Ramos (cell line): ENCODE results near the gene TAS2R39.

Experiments used
- in situ Hi-C: fragments of 300-500 bp; cut with MboI; formaldehyde crosslinking; loops from one replicate; pipeline ENCODE4 v1.14.3; 2022; ENCODE audit warnings: low sequenced_read_pairs; ENCODE audit not compliant: unreplicated experiment

Gene TAS2R39

DNA sequence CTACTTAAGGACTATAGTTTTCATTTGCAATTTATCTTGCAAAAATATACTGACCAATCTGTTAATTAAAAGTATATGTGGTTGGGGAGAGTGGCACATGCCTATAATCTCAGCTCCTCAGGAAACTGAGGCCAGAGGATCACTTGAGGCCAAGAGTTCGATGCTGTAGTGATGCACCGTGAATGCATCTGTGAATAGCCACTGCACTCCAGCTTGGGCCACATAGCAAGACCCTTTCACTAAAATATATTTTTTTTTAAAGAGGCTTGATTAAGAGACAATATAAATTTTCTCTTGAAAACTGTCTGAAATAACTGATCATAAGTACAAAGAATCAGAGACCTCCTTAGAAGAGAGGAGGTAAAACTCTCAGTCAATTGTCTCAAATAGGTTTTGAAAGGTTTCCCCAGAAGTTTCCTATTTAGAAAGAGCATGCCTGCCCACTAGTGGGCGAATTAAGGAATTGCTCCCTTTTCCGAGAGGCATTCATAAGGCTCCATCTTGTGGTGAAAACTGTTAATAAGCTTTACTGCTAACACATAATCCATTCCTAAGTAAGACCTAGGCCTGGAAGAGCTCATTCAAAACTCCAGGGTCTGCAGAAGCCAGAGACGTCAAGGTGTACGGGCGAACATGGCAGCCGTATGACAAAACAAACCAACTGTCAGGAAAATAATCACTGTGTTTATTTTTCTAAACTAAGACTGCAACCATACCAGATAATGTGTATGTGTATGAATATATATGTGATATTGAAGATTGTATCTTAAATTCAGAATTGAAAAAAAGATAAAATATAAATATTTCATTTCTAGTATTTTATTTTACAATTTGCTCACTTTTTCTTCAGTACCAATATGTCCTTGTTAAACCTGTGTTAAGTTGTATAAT lies 31.8 kb downstream of the TAS2R39 start:
- in situ Hi-C loops = loop anchor here (5.0 to 10.0 kb wide), 3 partner anchors 208 to 590 kb away; no protein-coding TSS in a partner anchor

DNA sequence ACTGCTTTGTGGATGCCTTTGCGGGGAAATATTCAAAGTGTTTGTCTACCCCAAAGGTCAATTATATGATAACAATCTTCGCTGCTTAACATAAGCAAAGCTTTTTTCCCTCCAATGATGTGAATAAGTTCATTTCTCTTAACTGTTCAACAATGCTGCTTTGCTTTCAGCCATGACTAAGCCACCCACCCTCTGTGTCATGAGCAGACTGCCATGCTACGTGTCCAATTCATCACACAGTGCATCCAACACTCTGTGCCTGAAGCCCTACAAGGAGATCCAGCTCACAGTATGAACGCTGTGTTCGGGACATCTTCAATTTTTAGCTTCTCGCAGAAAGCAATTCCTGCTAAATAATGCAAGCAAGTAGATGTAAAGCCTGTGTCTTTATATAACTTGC lies 32.9 kb downstream of the TAS2R39 start:
- in situ Hi-C loops = loop anchor here (10.0 kb wide), 2 partner anchors 341 to 591 kb away; no protein-coding TSS in a partner anchor

DNA sequence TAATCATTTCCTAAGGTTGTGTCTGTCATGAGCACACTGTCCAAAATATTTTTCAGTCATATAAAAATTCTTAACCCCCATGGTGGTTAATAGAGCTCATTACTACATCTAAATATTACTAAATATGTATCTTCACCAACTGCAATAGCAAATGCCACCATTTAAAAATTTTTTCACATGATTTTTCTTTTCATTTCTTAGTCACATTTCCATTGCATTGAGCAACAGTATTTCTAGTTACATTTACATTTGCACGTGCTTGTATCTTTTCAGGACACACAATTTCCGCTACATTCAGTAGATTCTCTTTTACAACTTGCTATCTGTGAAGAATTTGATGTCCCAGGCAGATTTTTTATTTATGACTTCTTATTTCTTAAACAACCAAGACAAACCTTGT lies 33.5 kb downstream of the TAS2R39 start:
- in situ Hi-C loops = loop anchor here (10.0 kb wide), 2 partner anchors 342 to 592 kb away; no protein-coding TSS in a partner anchor

DNA sequence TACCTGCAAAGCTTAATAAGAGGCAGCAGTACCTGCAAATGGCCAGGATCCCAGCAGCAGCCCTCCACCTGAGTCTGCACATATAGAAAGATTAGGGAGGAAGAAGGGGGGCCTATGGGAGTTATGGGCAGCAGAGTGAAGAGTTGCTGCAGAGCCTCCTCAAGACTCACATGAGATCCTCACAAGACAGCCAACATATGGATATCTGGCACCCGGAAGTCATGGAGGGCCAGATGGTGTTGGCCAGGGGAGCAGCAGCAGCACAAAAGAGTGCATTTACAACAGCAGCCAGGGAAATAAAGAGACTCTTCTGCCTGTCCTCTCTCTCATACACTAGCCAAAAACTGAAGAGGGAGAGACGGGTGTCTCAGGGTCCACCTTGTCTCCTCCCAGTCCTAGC lies 34.6 kb downstream of the TAS2R39 start:
- in situ Hi-C loops = loop anchor here (10.0 kb wide), 2 partner anchors 343 to 593 kb away; no protein-coding TSS in a partner anchor

DNA sequence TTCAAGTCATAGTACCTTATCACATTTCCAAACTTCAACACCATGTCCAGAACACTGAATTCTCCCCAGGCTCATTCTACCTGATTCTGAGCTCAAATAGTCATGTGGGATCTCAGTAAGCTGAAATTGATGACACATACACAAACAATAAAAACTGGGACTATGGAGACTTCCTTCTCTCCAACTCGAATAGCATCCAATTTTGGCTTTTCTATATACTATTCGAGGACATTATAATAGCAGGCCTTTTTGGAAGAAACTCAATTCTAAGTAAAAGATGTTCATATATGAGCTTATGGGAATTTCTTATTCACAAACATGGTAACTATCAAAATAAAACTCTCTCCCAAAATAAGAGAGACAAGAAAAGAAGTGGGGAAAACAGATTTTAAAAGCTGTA lies 38.1 kb downstream of the TAS2R39 start:
- in situ Hi-C loops = no loop called here

DNA sequence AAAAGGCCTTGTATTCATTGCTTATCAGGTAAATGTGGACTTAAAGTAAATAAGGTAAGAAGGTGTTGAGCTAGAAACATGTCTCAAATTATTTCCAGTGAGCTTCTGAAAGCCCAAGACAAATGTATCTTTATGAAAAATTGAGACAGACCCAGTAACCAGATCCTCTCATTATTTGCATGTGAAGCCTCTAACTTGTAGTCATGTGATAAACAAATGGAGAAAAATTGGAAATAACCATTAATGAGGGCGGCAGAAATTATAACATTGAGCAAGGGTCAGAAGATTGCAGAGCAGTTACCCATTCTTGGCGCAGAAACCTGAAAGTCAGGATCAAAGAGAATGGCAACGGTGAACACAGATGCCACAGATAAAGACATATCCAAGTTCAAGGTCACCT lies 38.5 kb downstream of the TAS2R39 start, which contains the start of gene TAS2R40:
Gene TAS2R40 (plus strand): TSS at position 301 of the 400 bp plus-strand sequence. CDS start 42 bp downstream, at position 343.
- in situ Hi-C loops = no loop called here

DNA sequence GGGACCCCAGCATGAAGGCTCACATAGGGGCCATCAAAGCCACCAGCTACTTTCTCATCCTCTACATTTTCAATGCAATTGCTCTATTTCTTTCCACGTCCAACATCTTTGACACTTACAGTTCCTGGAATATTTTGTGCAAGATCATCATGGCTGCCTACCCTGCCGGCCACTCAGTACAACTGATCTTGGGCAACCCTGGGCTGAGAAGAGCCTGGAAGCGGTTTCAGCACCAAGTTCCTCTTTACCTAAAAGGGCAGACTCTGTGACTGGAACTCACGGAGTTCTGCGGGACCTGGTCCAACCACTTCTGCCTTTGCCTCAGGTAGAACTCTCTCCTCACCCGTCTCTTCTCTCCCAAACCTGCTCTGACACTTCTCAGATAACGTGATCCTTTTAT lies 39.6 kb downstream of the TAS2R39 start:
- in situ Hi-C loops = no loop called here

DNA sequence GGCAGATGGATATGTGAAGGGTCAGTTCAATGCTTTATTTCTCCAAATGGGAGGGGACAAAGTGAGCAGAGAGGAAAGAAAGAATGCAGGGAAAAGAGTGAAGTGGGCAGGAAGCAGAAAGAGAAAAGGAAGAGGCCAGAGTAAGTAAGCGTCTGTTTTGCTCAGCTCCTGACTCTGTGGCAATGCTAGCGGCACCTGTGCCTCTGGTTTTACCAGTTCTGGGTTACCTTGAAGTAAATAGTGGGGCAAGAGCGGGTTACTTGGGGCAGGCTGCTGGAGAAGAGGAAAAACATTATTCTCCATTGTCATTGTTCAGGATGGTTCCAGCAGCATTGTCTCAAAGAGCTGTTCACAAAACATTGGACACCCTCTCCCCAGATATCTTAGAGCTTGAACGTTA lies 40.6 kb downstream of the TAS2R39 start:
- in situ Hi-C loops = no loop called here

DNA sequence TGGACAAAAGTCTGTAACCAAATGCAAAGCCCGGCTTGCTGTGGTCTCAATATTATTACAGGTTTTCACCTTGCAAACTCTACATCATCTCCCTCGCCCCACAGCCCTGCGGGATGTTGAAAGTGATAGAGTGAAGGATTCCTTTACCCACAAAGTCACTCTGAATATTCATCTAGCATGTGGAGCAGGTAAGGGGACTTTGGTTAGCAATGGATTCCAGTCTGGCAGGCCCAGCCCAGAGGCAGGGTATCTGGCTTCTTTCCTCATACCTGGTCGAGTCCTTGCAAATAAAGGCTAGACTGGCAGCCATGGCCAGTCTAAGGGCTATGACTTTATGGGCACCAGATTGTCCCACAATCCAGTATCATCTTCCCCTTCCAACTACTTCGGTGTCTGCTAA lies 41.8 kb downstream of the TAS2R39 start:
- in situ Hi-C loops = no loop called here

DNA sequence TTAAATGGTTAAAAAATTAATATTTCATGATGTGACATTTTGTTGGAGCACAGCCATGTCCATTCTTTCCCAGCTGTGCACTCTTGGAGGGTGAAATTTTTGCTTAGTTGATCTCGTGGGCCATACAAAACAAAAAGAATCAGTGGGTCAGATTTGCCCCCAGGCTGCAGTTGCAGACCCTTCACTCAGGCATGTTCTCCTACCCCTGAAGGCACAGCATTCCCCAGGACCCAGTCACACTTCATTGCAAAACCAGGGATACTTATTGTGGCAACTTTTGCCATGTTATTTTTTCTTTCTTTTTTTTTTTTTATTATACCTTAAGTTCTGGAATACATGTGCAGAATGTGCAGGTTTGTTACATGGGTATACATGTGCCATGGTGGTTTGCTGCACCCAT lies 44.6 kb downstream of the TAS2R39 start:
- in situ Hi-C loops = no loop called here

DNA sequence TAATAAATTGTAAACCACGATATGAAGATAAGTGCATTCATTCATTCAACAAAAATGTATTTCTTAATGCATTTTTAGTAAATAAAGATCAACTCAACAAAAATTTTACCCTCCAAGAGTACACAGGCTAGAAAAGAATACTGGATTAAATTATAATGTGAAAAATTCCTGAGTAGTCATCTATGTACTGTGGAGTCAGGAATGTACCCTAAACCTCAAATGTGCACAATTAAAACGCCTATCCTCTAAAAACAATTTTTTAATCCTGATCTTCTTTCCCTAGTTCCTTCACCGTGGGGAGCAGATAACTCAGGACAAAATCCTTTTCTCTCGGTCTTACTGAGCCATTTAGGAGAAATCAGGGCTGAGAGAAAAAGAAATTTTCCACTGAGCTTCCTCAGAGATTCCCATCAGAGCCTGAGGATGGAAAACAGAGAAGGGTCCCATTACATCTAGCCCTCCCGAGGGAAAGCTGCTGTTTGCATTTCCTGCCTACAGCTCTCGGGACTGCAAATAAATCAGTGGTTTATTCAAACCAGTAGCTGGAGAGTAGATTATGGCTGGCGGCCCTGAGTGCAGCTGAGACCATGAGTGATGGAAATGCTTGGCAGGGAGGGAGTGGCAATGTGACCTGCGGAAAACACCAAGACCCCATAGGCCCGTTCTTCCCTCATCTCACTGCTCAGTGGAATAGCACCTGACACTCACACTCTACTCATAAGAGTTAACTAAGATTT lies 46.0 kb downstream of the TAS2R39 start:
- in situ Hi-C loops = no loop called here

DNA sequence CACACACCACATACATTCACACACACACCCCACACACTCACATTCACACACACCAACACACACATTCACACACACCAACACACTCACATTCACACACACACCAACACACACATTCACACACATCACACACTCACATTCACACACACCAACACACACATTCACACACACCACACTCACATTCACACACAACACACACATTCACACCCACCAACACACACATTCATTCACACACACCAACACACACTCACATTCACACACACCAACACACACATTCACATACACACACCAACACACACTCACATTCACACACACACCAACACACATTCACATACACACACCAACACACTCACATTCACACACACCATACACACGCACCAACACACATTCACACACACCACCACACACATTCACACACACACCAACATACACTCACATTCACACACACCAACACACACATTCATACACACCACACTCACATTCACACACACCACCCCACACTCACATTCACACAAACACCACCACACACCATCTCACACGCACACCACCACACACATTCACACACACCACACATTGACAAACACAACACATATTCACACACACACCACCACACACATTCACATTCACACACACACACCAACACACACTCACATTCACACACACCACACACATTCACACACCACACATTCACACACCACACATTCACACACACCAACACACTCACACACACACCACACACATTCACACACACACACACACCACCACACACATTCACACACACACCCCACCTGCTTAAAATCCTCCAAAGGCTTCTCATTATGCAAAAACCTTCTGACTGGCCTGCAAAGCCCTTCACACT lies 47.6 kb downstream of the TAS2R39 start:
- in situ Hi-C loops = no loop called here
